Measurements from ENCODE around the gene HS3ST6.
"Not testable (repeated sequence)": the region's sequence is repeated elsewhere in the genome, so short reads cannot be mapped to it uniquely, and the experiment has no call there.

The HS3ST6 gene

DNA sequence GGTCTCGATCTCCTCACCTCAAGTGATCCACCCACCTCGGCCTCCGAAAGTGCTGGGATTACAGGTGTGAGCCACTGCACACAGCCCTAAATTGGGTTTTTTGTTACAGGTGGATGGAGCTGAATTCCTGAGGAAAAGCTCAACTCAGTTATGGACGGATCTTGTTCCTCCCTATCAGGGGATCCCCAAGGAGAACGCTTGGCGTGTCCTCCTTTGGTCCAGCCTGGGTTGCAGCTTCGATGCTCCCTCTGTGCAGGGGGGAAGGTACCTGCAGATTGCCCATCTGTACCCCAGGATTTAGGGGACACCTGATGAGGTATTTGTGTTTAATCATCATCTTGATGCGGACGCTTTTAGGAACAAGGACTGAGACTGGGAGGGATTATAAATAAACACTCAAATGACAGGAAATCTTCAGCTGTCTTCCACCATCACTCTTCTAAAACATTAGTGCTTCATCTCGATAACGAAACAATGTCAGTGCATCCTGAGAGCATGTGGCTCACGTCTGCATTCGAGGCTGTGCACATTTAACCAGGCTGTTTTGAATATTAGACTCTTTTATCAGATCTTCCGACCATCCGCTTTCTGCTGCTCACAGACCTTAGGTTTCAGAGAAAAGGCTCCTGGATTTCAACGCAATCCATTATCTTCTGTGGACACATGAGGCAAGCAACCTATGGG is 28.0 kb downstream of the HS3ST6 start:
- Histone ChIP-seq H3K4me1 (ENCODE audit: control insufficient read depth, insufficient read depth, low read length) (no peaks in the 10 kb centered on the region), H3K27ac (ENCODE audit: low read depth, low read length) (no peak overlapping the region), H3K9ac (ENCODE audit: low read length) (no peak overlapping the region), H3K4me3 (ENCODE audit: low read length) (no peak overlapping the region), H3K36me3 (ENCODE audit: control insufficient read depth, insufficient read depth, low read length) (no peaks in the 10 kb centered on the region), H3K27me3 (ENCODE audit: control insufficient read depth, insufficient read depth, low read length) (no peaks in the 10 kb centered on the region)

DNA sequence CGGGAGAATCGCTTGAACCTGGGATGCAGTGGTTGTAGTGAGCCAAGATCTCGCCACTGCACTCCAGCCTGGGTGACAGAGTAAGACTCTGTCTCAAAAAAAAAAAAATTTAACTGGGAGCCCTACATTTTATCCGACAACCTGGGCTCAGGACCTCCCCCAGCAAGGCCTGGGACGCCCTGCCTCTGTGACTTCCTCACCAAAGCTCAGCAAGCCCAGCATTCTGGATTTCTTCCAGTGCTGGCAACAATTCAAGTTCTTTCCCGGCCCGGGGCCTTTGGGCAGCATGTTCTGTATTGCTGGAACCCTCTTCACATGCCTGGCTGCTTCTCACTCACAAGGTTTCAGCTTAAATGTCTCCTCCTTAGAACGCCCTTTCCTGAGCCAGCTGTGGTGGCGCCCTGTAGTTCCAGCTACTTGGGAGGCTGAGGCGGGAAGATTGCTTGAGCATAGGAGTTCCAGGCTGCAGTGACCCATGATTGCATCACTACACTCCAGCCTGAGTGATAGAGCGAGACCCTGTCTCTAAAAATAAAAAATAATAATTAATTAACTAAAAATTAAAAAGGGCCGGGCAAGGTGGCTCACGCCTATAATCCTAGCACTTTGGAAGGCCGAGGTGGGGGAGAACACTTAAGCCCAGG is 30.4 kb downstream of the HS3ST6 start:
- Histone ChIP-seq H3K9ac (ENCODE audit: low read length) (no peak overlapping the region), H3K27me3 (ENCODE audit: control insufficient read depth, insufficient read depth, low read length) (no peaks in the 10 kb centered on the region), H3K27ac (ENCODE audit: low read depth, low read length) (no peak overlapping the region), H3K36me3 (ENCODE audit: control insufficient read depth, insufficient read depth, low read length) (no peaks in the 10 kb centered on the region), H3K4me3 (ENCODE audit: low read length) (no peak overlapping the region), H3K4me1 (ENCODE audit: control insufficient read depth, insufficient read depth, low read length) (no peaks in the 10 kb centered on the region)

DNA sequence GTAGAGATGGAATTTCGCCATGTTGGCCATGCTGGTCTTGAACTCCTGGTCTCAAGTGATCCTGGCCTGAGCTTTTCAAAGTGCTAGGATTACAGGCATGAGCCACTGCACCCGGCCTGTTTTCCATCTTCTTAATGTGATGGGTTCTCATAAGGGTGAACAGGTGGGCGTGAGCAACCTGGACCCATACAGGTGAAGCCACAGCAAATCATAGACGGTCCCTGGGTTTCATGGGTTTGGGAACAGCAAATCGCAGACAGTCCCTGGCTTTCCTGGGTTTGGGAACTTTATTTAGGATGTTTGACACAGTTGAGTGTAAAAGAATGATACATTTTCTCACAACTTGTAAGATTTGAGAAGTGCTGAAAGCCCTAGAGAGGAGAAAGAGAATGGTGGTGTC is 33.3 kb downstream of the HS3ST6 start:
- Histone ChIP-seq H3K27me3 (ENCODE audit: control insufficient read depth, insufficient read depth, low read length) (no peaks in the 10 kb centered on the region), H3K27ac (ENCODE audit: low read depth, low read length) (no peak overlapping the region), H3K9ac (ENCODE audit: low read length) (no peak overlapping the region), H3K4me3 (ENCODE audit: low read length) (no peak overlapping the region), H3K36me3 (ENCODE audit: control insufficient read depth, insufficient read depth, low read length) (no peaks in the 10 kb centered on the region), H3K4me1 (ENCODE audit: control insufficient read depth, insufficient read depth, low read length) (no peaks in the 10 kb centered on the region)

DNA sequence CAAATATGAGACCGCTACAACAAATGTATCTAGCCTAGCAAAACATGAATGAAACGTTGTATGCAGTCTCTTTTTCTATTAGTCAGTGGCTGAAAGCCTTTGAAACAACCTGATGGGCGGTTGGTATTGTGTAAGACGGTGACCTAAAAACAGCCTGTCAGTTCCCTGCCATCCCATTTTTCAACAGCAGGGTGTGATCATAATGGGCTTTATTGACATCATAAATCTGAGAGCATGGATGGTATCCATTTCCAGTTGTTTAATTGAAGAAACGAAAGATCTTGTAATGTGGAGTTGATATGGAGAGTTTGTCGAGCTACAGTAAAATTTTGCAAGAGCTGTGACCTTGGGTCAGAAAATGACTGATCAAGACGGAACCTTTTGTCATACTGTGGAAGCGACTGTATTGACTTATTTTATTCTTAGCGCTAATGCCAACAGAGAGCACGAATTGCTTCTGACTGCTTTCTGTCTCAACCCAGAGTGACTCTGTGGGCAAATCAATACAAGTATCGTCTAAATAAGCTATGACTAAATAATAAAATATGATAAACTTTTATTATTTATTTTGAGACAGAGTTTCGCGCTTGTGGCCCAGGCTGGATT is 34.0 kb downstream of the HS3ST6 start:
- Histone ChIP-seq H3K27ac (ENCODE audit: low read depth, low read length) (no peak overlapping the region), H3K4me1 (ENCODE audit: control insufficient read depth, insufficient read depth, low read length) (no peaks in the 10 kb centered on the region), H3K27me3 (ENCODE audit: control insufficient read depth, insufficient read depth, low read length) (no peaks in the 10 kb centered on the region), H3K4me3 (ENCODE audit: low read length) (no peak overlapping the region), H3K36me3 (ENCODE audit: control insufficient read depth, insufficient read depth, low read length) (no peaks in the 10 kb centered on the region), H3K9ac (ENCODE audit: low read length) (no peak overlapping the region)

DNA sequence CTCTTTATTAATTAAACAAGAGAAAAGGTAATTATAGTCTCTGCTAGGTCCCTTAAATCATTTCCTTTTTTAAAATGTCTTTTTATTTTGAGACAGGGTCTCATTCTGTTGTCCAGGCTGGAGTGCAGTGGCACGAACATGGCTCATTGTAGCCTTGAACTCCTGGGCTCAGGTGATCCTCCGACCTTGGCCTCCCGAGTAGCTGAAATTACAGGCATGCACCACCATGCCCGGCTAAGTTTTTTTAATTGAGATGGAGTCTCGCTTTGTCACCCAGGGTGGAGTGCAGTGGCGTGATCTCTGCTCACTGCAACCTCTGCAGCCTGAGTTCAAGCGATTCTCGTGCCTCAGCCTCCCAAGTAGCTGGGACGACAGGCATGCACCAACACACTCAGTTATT is 37.0 kb downstream of the HS3ST6 start:
- H3K27me3 ChIP-seq (ENCODE audit: control insufficient read depth, insufficient read depth, low read length); H3K4me3 ChIP-seq (ENCODE audit: low read length); H3K36me3 ChIP-seq (ENCODE audit: control insufficient read depth, insufficient read depth, low read length); H3K27ac ChIP-seq (ENCODE audit: low read depth, low read length); H3K9ac ChIP-seq (ENCODE audit: low read length); H3K4me1 ChIP-seq (ENCODE audit: control insufficient read depth, insufficient read depth, low read length): not testable (repeated sequence)

DNA sequence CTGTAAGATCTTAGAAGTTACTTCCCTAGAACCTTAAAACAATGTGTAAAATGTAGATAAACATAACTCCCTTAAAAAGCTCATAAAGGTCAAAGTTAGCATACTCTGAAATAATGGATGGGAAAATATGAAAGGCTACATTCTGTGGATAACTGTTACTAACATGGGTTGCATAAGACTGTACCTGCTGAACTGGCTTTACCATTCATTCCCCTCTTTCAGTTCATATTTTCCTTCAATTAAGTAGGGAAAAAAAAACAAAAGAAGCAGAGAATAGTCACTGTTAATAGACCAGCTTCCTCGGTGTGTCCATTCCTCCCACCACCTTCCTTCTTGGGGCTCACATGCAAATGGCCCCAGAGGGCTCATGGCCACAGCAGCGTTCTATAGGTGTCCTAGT is 38.7 kb downstream of the HS3ST6 start:
- Histone ChIP-seq H3K27ac (ENCODE audit: low read depth, low read length) (no peak overlapping the region), H3K4me1 (ENCODE audit: control insufficient read depth, insufficient read depth, low read length) (no peaks in the 10 kb centered on the region), H3K36me3 (ENCODE audit: control insufficient read depth, insufficient read depth, low read length) (no peaks in the 10 kb centered on the region), H3K9ac (ENCODE audit: low read length) (no peak overlapping the region), H3K27me3 (ENCODE audit: control insufficient read depth, insufficient read depth, low read length) (no peaks in the 10 kb centered on the region), H3K4me3 (ENCODE audit: low read length) (no peak overlapping the region)

DNA sequence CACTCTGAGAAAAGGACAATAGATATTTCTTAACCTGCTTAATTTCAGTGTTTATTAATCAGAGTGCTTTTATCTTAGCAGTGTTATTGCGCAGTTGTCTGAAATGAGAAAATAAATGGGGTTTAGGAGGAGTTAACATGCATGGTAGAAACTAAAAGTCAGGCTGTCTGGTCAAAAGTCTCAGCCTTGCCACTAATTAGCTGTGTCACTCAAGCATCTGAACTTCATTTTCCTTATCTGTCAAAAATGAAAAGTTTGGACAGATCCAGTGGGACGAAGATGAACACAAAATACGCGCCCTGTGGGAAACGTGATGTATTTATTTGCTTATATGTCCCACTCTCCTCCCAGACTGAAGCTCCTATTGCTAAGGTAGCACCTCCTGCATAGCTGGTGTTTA is 40.0 kb downstream of the HS3ST6 start:
- H3K4me1 ChIP-seq (ENCODE audit: control insufficient read depth, insufficient read depth, low read length), result no peaks in the 10 kb centered on the region
- no peak overlapping the region for H3K9ac ChIP-seq (ENCODE audit: low read length)
- no peak overlapping the region for H3K27ac ChIP-seq (ENCODE audit: low read depth, low read length)
- H3K36me3 ChIP-seq (ENCODE audit: control insufficient read depth, insufficient read depth, low read length), result no peaks in the 10 kb centered on the region
- H3K27me3 ChIP-seq (ENCODE audit: control insufficient read depth, insufficient read depth, low read length), result no peaks in the 10 kb centered on the region
- no peak overlapping the region for H3K4me3 ChIP-seq (ENCODE audit: low read length)

DNA sequence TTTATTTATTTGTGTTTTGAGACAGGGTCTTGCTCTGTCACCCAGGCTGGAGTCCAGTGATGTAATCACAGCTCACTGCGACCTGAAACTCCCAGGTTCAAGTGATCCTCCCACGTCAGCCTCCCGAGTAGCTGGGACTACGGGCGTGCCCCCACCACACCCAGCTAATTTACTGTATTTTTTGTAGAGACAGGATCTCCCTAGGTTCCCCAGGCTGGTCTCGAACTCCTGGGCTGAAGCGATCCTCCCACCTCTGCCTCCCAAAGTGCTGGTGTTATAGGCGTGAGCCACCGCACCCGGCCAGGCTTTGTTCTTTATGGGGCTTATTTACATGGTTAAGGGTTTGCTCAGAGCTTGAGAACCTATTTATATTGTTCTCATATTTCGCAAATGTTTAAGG is 40.4 kb downstream of the HS3ST6 start:
- Histone ChIP-seq H3K4me1 (ENCODE audit: control insufficient read depth, insufficient read depth, low read length) (no peaks in the 10 kb centered on the region), H3K36me3 (ENCODE audit: control insufficient read depth, insufficient read depth, low read length) (no peaks in the 10 kb centered on the region), H3K4me3 (ENCODE audit: low read length) (no peak overlapping the region), H3K27ac (ENCODE audit: low read depth, low read length) (no peak overlapping the region), H3K9ac (ENCODE audit: low read length) (no peak overlapping the region), H3K27me3 (ENCODE audit: control insufficient read depth, insufficient read depth, low read length) (no peaks in the 10 kb centered on the region)

DNA sequence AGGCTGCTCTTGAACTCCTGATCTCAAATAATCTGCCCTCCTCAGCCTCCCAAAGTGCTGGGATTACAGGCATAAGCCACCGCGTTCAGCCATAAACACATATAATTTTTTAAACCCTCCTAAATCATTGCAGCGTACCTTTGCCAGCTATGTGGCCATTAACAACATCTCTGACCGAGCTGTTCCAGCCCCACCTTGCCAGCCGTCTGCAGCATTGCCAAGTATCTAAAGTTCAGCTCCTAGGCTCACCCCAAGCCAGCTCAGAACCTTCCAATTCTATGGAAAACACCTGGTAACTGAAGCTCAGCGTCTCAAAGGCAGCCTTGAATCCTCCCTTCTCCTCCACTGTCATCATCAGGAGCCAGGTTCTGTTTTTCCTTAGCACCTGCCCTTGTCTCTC is 41.1 kb downstream of the HS3ST6 start:
- Histone ChIP-seq H3K4me1 (ENCODE audit: control insufficient read depth, insufficient read depth, low read length) (no peaks in the 10 kb centered on the region), H3K9ac (ENCODE audit: low read length) (no peak overlapping the region), H3K27ac (ENCODE audit: low read depth, low read length) (no peak overlapping the region), H3K27me3 (ENCODE audit: control insufficient read depth, insufficient read depth, low read length) (peaks cover 3% of the 10 kb centered on the region), H3K36me3 (ENCODE audit: control insufficient read depth, insufficient read depth, low read length) (no peaks in the 10 kb centered on the region), H3K4me3 (ENCODE audit: low read length) (no peak overlapping the region)

DNA sequence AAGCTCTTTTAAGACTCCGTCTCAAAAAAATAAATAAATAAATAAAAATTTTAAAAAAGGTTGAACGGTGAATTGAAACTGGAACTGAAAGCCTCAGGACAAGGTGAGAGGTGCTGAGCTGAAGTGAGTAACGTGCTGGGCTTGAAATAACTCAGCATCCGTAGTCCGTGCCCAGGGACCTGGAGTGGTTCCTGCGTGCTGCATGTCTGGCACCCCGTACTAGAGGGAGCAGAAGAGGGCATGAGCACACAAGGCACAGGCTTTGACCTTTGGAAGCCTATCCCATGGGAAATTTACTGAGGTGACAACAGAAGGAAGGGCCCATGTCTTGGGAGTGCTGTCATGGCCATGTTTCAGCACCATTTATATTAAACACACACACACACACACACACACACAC is 41.7 kb downstream of the HS3ST6 start:
- H3K4me1 ChIP-seq (ENCODE audit: control insufficient read depth, insufficient read depth, low read length), result no peaks in the 10 kb centered on the region
- no peak overlapping the region for H3K9ac ChIP-seq (ENCODE audit: low read length)
- H3K27me3 ChIP-seq (ENCODE audit: control insufficient read depth, insufficient read depth, low read length), result peaks cover 3% of the 10 kb centered on the region
- no peaks in the 10 kb centered on the region for H3K36me3 ChIP-seq (ENCODE audit: control insufficient read depth, insufficient read depth, low read length)
- no peak overlapping the region for H3K4me3 ChIP-seq (ENCODE audit: low read length)
- H3K27ac ChIP-seq (ENCODE audit: low read depth, low read length), result no peak overlapping the region

DNA sequence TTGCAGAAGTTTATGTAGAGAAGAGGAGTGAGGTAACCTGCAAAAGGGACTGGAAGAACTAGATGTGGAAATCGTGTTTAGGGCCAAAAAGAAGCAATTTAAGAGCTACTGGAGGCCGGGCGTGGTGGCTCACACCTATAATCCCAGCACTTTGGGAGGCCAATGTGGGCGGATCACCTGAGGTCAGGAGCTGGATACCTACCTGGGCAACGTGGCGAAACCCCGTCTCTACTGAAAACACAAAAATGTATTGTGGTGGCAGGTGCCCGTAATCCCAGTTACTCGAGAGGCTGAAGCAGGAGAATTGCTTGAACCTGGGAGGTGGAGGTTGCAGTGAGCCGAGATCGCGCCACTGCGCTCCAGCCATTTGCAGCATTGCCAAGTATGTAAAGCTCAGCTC is 42.1 kb downstream of the HS3ST6 start:
- not testable (repeated sequence) for H3K27ac ChIP-seq (ENCODE audit: low read depth, low read length); H3K9ac ChIP-seq (ENCODE audit: low read length); H3K4me3 ChIP-seq (ENCODE audit: low read length); H3K4me1 ChIP-seq (ENCODE audit: control insufficient read depth, insufficient read depth, low read length); H3K27me3 ChIP-seq (ENCODE audit: control insufficient read depth, insufficient read depth, low read length); H3K36me3 ChIP-seq (ENCODE audit: control insufficient read depth, insufficient read depth, low read length)

DNA sequence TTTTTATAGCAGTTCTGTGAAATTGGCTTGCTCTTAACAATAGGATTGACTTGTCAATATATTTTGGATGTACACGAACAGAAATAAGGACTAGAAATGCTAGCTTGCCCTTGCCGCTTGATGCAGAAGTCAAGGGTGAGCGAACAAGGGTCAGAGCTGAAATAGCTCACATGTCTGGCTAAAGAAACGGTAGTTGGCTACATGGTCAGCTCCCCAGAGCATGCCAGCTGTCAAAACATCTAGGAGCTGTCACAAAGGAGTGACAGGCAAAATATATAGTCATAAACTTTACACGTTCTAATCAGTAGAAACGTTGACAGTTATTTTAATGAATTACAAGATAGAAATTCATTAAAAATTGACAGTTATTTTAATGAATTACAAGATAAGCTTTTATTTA is 43.4 kb downstream of the HS3ST6 start:
- Histone ChIP-seq H3K9ac (ENCODE audit: low read length) (no peak overlapping the region), H3K27ac (ENCODE audit: low read depth, low read length) (no peak overlapping the region), H3K4me3 (ENCODE audit: low read length) (no peak overlapping the region), H3K4me1 (ENCODE audit: control insufficient read depth, insufficient read depth, low read length) (no peaks in the 10 kb centered on the region), H3K36me3 (ENCODE audit: control insufficient read depth, insufficient read depth, low read length) (no peaks in the 10 kb centered on the region), H3K27me3 (ENCODE audit: control insufficient read depth, insufficient read depth, low read length) (peaks cover 3% of the 10 kb centered on the region)
